Effector CD4-positive, alpha-beta T cell (primary cell): ENCODE measurements around the gene MFN1.

Experiments used
- DNase-seq: peaks from one replicate; pipeline ENCODE4 v3.0.0-alpha.2; 2020

The MFN1 gene

GRCh38 chr3:179432451-179432850, 84.9 kb downstream of the MFN1 start:
- DNase-seq, result no peak

- no peak for DNase-seq
Measured at GRCh38 chr3:179436517-179436916, 89.0 kb downstream of the MFN1 start.

GRCh38 chr3:179438841-179439240, 91.3 kb downstream of the MFN1 start:
- DNase-seq, result no peak
